Nephron (organoid): ENCODE measurements around the gene SPANXN2.
A peak's percentile ranks its signal among the peaks of the same experiment; 100 is the strongest.

Experiments
- H3K27ac Mint-ChIP-seq, 3 experiments: 2 replicates each; pipeline ENCODE4 v1.8.0; 2020; ENCODE audit warnings: mixed read lengths in 3 of 3, mild to moderate bottlenecking in 2 of 3, moderate library complexity in 1 of 3
- H3K27me3 Mint-ChIP-seq: 2 replicates; pipeline ENCODE4 v1.8.0; 2021; ENCODE audit warnings: low read depth, mild to moderate bottlenecking, moderate library complexity, mixed read lengths
- H3K36me3 Mint-ChIP-seq: 2 replicates; pipeline ENCODE4 v1.8.0; 2020; ENCODE audit warnings: low read depth, mixed read lengths
- H3K4me1 Mint-ChIP-seq: 2 replicates; pipeline ENCODE4 v1.8.0; 2020; ENCODE audit warnings: mixed read lengths
- H3K4me3 Mint-ChIP-seq, 3 experiments: 2 replicates each; pipeline ENCODE4 v1.8.0; 2020; ENCODE audit warnings: mild to moderate bottlenecking in 3 of 3, mixed read lengths in 3 of 3, moderate library complexity in 2 of 3
- H3K9me3 Mint-ChIP-seq: 2 replicates; pipeline ENCODE4 v1.8.0; 2020; ENCODE audit warnings: mixed read lengths
- TF ChIP-seq, protein P1 (sequence below), 3 experiments: fragments of 200-600 bp; sonication (generic); IDR thresholded peaks; one replicate each; pipeline ENCODE4 v1.5.0; 2021; ENCODE audit warnings: antibody characterized with exemption in 3 of 3; ENCODE audit not compliant: unreplicated experiment in 3 of 3

SPANXN2 gene

GRCh38 chrX:143726296-143726695 lies 5.7 kb upstream of the SPANXN2 start:
- H3K4me1 Mint-ChIP-seq = no peaks in the 10 kb centered on the region
- no peaks in the 10 kb centered on the region for H3K36me3 Mint-ChIP-seq
- H3K9me3 Mint-ChIP-seq = peaks cover 18% of the 10 kb centered on the region
- no peaks in the 10 kb centered on the region for H3K27me3 Mint-ChIP-seq
- no peak overlapping the region for H3K27ac Mint-ChIP-seq
- TF ChIP-seq, protein P1, sequence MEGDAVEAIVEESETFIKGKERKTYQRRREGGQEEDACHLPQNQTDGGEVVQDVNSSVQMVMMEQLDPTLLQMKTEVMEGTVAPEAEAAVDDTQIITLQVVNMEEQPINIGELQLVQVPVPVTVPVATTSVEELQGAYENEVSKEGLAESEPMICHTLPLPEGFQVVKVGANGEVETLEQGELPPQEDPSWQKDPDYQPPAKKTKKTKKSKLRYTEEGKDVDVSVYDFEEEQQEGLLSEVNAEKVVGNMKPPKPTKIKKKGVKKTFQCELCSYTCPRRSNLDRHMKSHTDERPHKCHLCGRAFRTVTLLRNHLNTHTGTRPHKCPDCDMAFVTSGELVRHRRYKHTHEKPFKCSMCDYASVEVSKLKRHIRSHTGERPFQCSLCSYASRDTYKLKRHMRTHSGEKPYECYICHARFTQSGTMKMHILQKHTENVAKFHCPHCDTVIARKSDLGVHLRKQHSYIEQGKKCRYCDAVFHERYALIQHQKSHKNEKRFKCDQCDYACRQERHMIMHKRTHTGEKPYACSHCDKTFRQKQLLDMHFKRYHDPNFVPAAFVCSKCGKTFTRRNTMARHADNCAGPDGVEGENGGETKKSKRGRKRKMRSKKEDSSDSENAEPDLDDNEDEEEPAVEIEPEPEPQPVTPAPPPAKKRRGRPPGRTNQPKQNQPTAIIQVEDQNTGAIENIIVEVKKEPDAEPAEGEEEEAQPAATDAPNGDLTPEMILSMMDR (IDR thresholded peaks at IDR 0.05; ENCODE audit: unreplicated experiment in 3 of 3) = no peak
- H3K4me3 Mint-ChIP-seq = no peak overlapping the region

DNA sequence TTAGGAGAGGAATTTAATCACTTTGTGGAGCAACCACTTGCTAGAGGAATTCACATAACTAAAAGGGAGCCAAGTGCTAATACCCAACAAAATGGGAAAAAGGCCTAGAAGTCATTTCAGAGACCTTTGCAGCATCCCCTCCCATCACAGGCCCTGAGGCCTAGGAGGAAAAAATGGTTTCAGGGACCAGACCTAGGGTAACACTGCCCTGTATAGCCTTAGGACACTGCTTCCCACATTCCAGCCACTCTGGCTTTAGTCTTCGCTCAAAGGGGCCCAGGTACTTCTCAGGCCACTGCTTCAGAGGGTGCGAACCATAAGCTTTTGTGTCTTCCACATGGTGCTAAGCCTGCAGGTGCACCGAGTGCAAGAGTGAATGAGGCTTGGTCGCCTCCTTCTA lies 19.1 kb downstream of the SPANXN2 start:
- Mint-ChIP-seq H3K27ac (no peak overlapping the region), H3K9me3 (peaks cover 33% of the 10 kb centered on the region), H3K36me3 (no peaks in the 10 kb centered on the region), H3K4me3 (no peak overlapping the region), H3K27me3 (no peaks in the 10 kb centered on the region), H3K4me1 (no peaks in the 10 kb centered on the region)
- TF ChIP-seq, protein P1 (IDR thresholded peaks at IDR 0.05; ENCODE audit: unreplicated experiment in 3 of 3) = no peak

- no peaks in the 10 kb centered on the region for H3K36me3 Mint-ChIP-seq
- H3K9me3 Mint-ChIP-seq = peaks cover 3% of the 10 kb centered on the region
- H3K27me3 Mint-ChIP-seq = no peaks in the 10 kb centered on the region
- H3K27ac Mint-ChIP-seq = no peak overlapping the region
- H3K4me1 Mint-ChIP-seq = no peaks in the 10 kb centered on the region
- TF ChIP-seq, protein P1 (IDR thresholded peaks at IDR 0.05; ENCODE audit: unreplicated experiment in 3 of 3) = no peak
- no peak overlapping the region for H3K4me3 Mint-ChIP-seq
Observed at GRCh38 chrX:143694885-143695284, 25.7 kb downstream of the SPANXN2 start.

DNA sequence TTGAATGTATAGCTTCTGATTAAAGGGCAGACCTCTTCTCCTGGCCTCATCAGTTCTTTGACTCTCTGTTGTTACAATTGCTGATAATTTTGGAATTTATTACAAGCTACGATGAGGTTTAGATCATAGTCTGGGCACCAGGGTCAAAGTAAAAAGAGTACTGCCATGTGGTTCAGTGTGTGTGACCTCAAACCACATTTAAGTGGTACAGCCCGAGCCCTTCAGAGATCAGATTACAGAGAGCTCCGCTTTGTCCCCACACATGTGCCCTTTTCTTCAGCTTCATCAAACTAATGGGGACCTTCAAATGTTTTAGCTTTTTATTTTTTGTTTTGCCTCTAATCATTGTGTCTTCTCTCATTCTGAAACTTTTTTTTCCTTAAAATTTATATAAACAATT lies 37.1 kb downstream of the SPANXN2 start:
- TF ChIP-seq, protein P1 (IDR thresholded peaks at IDR 0.05; ENCODE audit: unreplicated experiment in 3 of 3) = no peak
- peaks cover 15% of the 10 kb centered on the region for H3K9me3 Mint-ChIP-seq
- H3K27ac Mint-ChIP-seq = peak overlapping the region in 1 of 3 experiments; percentile 60
- H3K4me3 Mint-ChIP-seq = no peak overlapping the region
- no peaks in the 10 kb centered on the region for H3K36me3 Mint-ChIP-seq
- no peaks in the 10 kb centered on the region for H3K4me1 Mint-ChIP-seq
- H3K27me3 Mint-ChIP-seq = no peaks in the 10 kb centered on the region

DNA sequence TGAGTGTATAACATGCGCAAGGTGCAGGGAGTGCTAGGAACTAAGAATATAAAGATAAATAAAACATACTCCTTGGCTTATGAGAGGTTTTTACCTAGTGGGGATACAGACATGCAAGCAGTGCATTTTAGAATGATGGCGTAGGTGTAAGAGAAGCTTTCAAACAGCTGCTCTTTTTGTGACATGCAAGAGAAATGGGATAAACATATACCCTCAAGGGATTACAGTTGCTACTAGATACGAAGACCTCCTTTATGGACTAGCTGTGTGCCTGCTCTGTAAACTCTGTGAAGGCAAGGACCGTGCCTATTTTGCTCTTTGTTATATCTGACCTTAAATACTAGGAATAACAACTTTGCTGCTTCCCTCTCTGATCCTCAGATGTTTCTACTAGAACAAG lies 45.6 kb downstream of the SPANXN2 start:
- peaks cover 10% of the 10 kb centered on the region for H3K4me1 Mint-ChIP-seq
- no peaks in the 10 kb centered on the region for H3K27me3 Mint-ChIP-seq
- H3K36me3 Mint-ChIP-seq = no peaks in the 10 kb centered on the region

GRCh38 chrX:143669395-143669794 lies 51.2 kb downstream of the SPANXN2 start:
- TF ChIP-seq, protein P1 (IDR thresholded peaks at IDR 0.05; ENCODE audit: unreplicated experiment in 3 of 3) = peak in 1 of 3 experiments; percentile 25
- no peaks in the 10 kb centered on the region for H3K4me1 Mint-ChIP-seq
- no peak overlapping the region for H3K27ac Mint-ChIP-seq
- no peak overlapping the region for H3K4me3 Mint-ChIP-seq
- H3K27me3 Mint-ChIP-seq = no peaks in the 10 kb centered on the region
- no peaks in the 10 kb centered on the region for H3K36me3 Mint-ChIP-seq
- H3K9me3 Mint-ChIP-seq = peaks cover 3% of the 10 kb centered on the region

More for the DNA sequence above, 45.6 kb downstream of the SPANXN2 start:
- TF ChIP-seq, protein P1 (IDR thresholded peaks at IDR 0.05; ENCODE audit: unreplicated experiment in 3 of 3) = no peak
- H3K9me3 Mint-ChIP-seq = peaks cover 9% of the 10 kb centered on the region
- H3K27ac Mint-ChIP-seq = peak overlapping the region in 1 of 3 experiments; percentile 24
- H3K4me3 Mint-ChIP-seq = no peak overlapping the region
